Mesenchymal stem cell (in vitro differentiated cells and primary cell): Measurements from ENCODE around the gene LIPN. TPM values are rescaled to one million over a fixed set of nuclear protein-coding genes. Genes with fewer than 3 reads are reported as not detected.

Experiments
- DNase-seq: peaks from one replicate; pipeline ENCODE4 v3.0.0-alpha.2; 2013
- H2AFZ ChIP-seq: one replicate; pipeline ENCODE4 v1.6.1; 2013; ENCODE audit warnings: low read depth, mild to moderate bottlenecking, control low read depth, inconsistent platforms, low read length, moderate library complexity
- H2AK5ac ChIP-seq: 2 replicates; pipeline ENCODE4 v1.6.1; 2013; ENCODE audit warnings: low read length, moderate library complexity, mild to moderate bottlenecking, inconsistent platforms; ENCODE audit not compliant: severe bottlenecking
- H2BK120ac ChIP-seq: one replicate; pipeline ENCODE4 v1.6.1; 2013; ENCODE audit warnings: low read depth, mild to moderate bottlenecking, inconsistent platforms, low read length, moderate library complexity
- H2BK12ac ChIP-seq, 2 experiments: one replicate each; pipeline ENCODE4 v1.6.1; 2013; ENCODE audit warnings: inconsistent platforms in 2 of 2, low read length in 2 of 2, mild to moderate bottlenecking in 2 of 2, moderate library complexity in 2 of 2, control low read depth in 1 of 2
- H2BK15ac ChIP-seq: one replicate; pipeline ENCODE4 v1.6.1; 2013; ENCODE audit warnings: mild to moderate bottlenecking, low read depth, inconsistent platforms; ENCODE audit not compliant: poor library complexity, severe bottlenecking
- H2BK5ac ChIP-seq: 2 replicates; pipeline ENCODE4 v1.6.1; 2013; ENCODE audit warnings: low read depth, mild to moderate bottlenecking, low read length, control low read depth, inconsistent platforms; ENCODE audit not compliant: poor library complexity, severe bottlenecking
- H3K14ac ChIP-seq, 2 experiments: one replicate each; pipeline ENCODE4 v1.6.1; 2013; ENCODE audit warnings: inconsistent platforms in 2 of 2, low read length in 2 of 2, control low read depth in 1 of 2, mild to moderate bottlenecking in 1 of 2, moderate library complexity in 1 of 2
- H3K18ac ChIP-seq, 2 experiments: one replicate each; pipeline ENCODE4 v1.6.1; 2013; ENCODE audit warnings: inconsistent platforms in 2 of 2, low read length in 2 of 2, control low read depth in 1 of 2, low read depth in 1 of 2, mild to moderate bottlenecking in 1 of 2
- H3K23ac ChIP-seq, 2 experiments: one replicate each; pipeline ENCODE4 v1.6.1; 2013; ENCODE audit warnings: inconsistent platforms in 2 of 2, low read length in 2 of 2, mild to moderate bottlenecking in 2 of 2, moderate library complexity in 2 of 2, control low read depth in 1 of 2
- H3K27ac ChIP-seq: 2 replicates; pipeline ENCODE4 v1.5.1; 2013; ENCODE audit warnings: mild to moderate bottlenecking, moderate library complexity, low read length, control low read depth, inconsistent platforms; ENCODE audit not compliant: poor library complexity, severe bottlenecking
- H3K27me3 ChIP-seq, 2 experiments: 2 replicates each; pipeline versions ENCODE4 v1.6.1 to v1.7.0; 2013; ENCODE audit warnings: low read length in 2 of 2, mild to moderate bottlenecking in 2 of 2, moderate library complexity in 2 of 2, control low read depth in 1 of 2, inconsistent platforms in 1 of 2; ENCODE audit not compliant: control insufficient read depth in 1 of 2, insufficient read depth in 1 of 2
- H3K36me3 ChIP-seq, 2 experiments: 2 replicates each; pipeline versions ENCODE4 v1.6.1 to v1.7.0; 2013; ENCODE audit warnings: low read length in 2 of 2, control low read depth in 1 of 2, inconsistent platforms in 1 of 2, low read depth in 1 of 2, mild to moderate bottlenecking in 1 of 2; ENCODE audit not compliant: insufficient read depth in 2 of 2, control insufficient read depth in 1 of 2
- H3K4ac ChIP-seq, 2 experiments: one replicate each; pipeline ENCODE4 v1.6.1; 2013; ENCODE audit warnings: inconsistent platforms in 2 of 2, low read length in 2 of 2, mild to moderate bottlenecking in 2 of 2, moderate library complexity in 2 of 2, control low read depth in 1 of 2, low read depth in 1 of 2
- H3K4me1 ChIP-seq: 2 replicates; pipeline ENCODE4 v1.6.1; 2013; ENCODE audit warnings: low read depth, low read length, control low read depth; ENCODE audit not compliant: control insufficient read depth, insufficient read depth
- H3K4me2 ChIP-seq: 2 replicates; pipeline ENCODE4 v1.6.1; 2013; ENCODE audit warnings: low read length, mild to moderate bottlenecking, inconsistent platforms; ENCODE audit not compliant: poor library complexity, severe bottlenecking
- H3K4me3 ChIP-seq, 2 experiments: 2 replicates each; pipeline versions ENCODE4 v1.5.1 to v1.7.0; 2013; ENCODE audit warnings: low read length in 2 of 2, mild to moderate bottlenecking in 2 of 2, control low read depth in 1 of 2, low read depth in 1 of 2; ENCODE audit not compliant: insufficient read depth in 1 of 2
- H3K79me1 ChIP-seq: replicated peaks from 2 replicates; pipeline ENCODE4 v1.6.1; 2013; ENCODE audit warnings: mild to moderate bottlenecking, control low read depth, low read length, inconsistent platforms; ENCODE audit not compliant: poor library complexity, severe bottlenecking
- H3K9ac ChIP-seq: 2 replicates; pipeline ENCODE4 v1.7.0; 2013; ENCODE audit warnings: mild to moderate bottlenecking, low read length, moderate library complexity
- H3K9me3 ChIP-seq: 2 replicates; pipeline ENCODE4 v1.7.0; 2013; ENCODE audit warnings: mild to moderate bottlenecking, low read length; ENCODE audit not compliant: control insufficient read depth
- H4K8ac ChIP-seq: one replicate; pipeline ENCODE4 v1.6.1; 2013; ENCODE audit warnings: inconsistent platforms, mild to moderate bottlenecking, low read length, moderate library complexity
- H4K91ac ChIP-seq: one replicate; pipeline ENCODE4 v1.6.1; 2013; ENCODE audit warnings: mild to moderate bottlenecking, low read length, inconsistent platforms
- WGBS: methylation state at CpG from one replicate; pipeline ENCODE4 v1.1.7; 2013; ENCODE audit warnings: mixed read lengths; 5-methylcytosine and 5-hydroxymethylcytosine counted together
- polyA plus RNA-seq, 2 experiments: library from polyadenylated mRNA; stranded (reverse); fragments of 200-250 nt; gene quantifications; one replicate each; pipeline ENCODE4 v1.2.3, GENCODE V29; 2013

Gene LIPN
- polyA plus RNA-seq (2013, experiment 1 of 2), result not detected
- polyA plus RNA-seq (2013, experiment 2 of 2), result not detected

GRCh38 chr10:88759366-88760101 is at the start of gene LIPN:
TSS of gene LIPN (plus strand) at chr10:88760020. CDS start at chr10:88761406, 1,386 bp downstream.
- Histone ChIP-seq H2BK5ac (no peak within 1 kb of the TSS), H3K4me1 (no peaks in the 10 kb centered on the region), H3K14ac (no peak within 1 kb of the TSS), H3K36me3 (no peaks in the 10 kb centered on the region), H3K23ac (no peak within 1 kb of the TSS), H3K9ac (no peak within 1 kb of the TSS), H3K9me3 (no peaks in the 10 kb centered on the region), H4K8ac (no peak within 1 kb of the TSS), H3K4ac (no peak within 1 kb of the TSS), H2AK5ac (no peak within 1 kb of the TSS), H3K79me1 (no peaks in the 10 kb centered on the region), H3K18ac (no peak within 1 kb of the TSS), H2AFZ (no peak within 1 kb of the TSS), H2BK12ac (no peak within 1 kb of the TSS), H3K4me2 (no peak within 1 kb of the TSS), H3K27me3 (no peaks in the 10 kb centered on the region), H3K4me3 (no peak within 1 kb of the TSS), H2BK120ac (no peak within 1 kb of the TSS), H2BK15ac (no peak within 1 kb of the TSS), H4K91ac (no peak within 1 kb of the TSS), H3K27ac (no peak within 1 kb of the TSS)
- 87% methylated on average over 7 of the region's 7 CpGs for WGBS
- no peak for DNase-seq

GRCh38 chr10:88715517-88715916 is 44.3 kb upstream of the LIPN start:
- Histone ChIP-seq H3K4me2 (no peak overlapping the region), H3K9ac (no peak overlapping the region)
- no CpG with 5 or more reads among the region's 1 CpG for WGBS

GRCh38 chr10:88721392-88721791 is 38.4 kb upstream of the LIPN start:
- Histone ChIP-seq H3K4me3 (no peak overlapping the region), H2AFZ (no peak overlapping the region), H3K23ac (no peak overlapping the region), H3K4ac (no peak overlapping the region), H2BK5ac (no peak overlapping the region), H3K14ac (no peak overlapping the region), H3K36me3 (no peaks in the 10 kb centered on the region), H2BK15ac (no peak overlapping the region), H2AK5ac (no peak overlapping the region), H3K18ac (no peak overlapping the region), H3K9me3 (no peaks in the 10 kb centered on the region), H3K27ac (no peak overlapping the region), H4K8ac (no peak overlapping the region), H3K4me2 (no peak overlapping the region), H2BK120ac (no peak overlapping the region), H2BK12ac (no peak overlapping the region), H3K4me1 (no peaks in the 10 kb centered on the region), H4K91ac (no peak overlapping the region), H3K79me1 (no peaks in the 10 kb centered on the region), H3K9ac (no peak overlapping the region), H3K27me3 (no peaks in the 10 kb centered on the region)
- 75% methylated on average over 3 of the region's 4 CpGs for WGBS
- DNase-seq, result no peak

More at GRCh38 chr10:88715517-88715916, 44.3 kb upstream of the LIPN start:
- H2BK120ac ChIP-seq, result no peak overlapping the region
- no peaks in the 10 kb centered on the region for H3K79me1 ChIP-seq
- no peaks in the 10 kb centered on the region for H3K4me1 ChIP-seq
- no peak overlapping the region for H2AK5ac ChIP-seq
- H3K4me3 ChIP-seq, result no peak overlapping the region
- no peak overlapping the region for H3K27ac ChIP-seq
- H3K36me3 ChIP-seq, result no peaks in the 10 kb centered on the region
- no peak for DNase-seq
- H3K14ac ChIP-seq, result no peak overlapping the region
- no peak overlapping the region for H4K8ac ChIP-seq
- H3K23ac ChIP-seq, result no peak overlapping the region
- no peaks in the 10 kb centered on the region for H3K9me3 ChIP-seq
- no peak overlapping the region for H3K18ac ChIP-seq
- no peak overlapping the region for H2AFZ ChIP-seq
- no peak overlapping the region for H4K91ac ChIP-seq
- no peak overlapping the region for H3K4ac ChIP-seq
- no peaks in the 10 kb centered on the region for H3K27me3 ChIP-seq
- no peak overlapping the region for H2BK5ac ChIP-seq
- no peak overlapping the region for H2BK12ac ChIP-seq
- no peak overlapping the region for H2BK15ac ChIP-seq

- H3K27ac ChIP-seq, result no peak overlapping the region
- no peak overlapping the region for H2BK120ac ChIP-seq
- H2BK5ac ChIP-seq, result no peak overlapping the region
- H3K18ac ChIP-seq, result no peak overlapping the region
- H3K4me3 ChIP-seq, result no peak overlapping the region
- no peak overlapping the region for H2BK15ac ChIP-seq
- H2AFZ ChIP-seq, result no peak overlapping the region
- no peak for DNase-seq
- H3K4ac ChIP-seq, result no peak overlapping the region
- no peak overlapping the region for H3K9ac ChIP-seq
- H3K9me3 ChIP-seq, result no peaks in the 10 kb centered on the region
- no peak overlapping the region for H2AK5ac ChIP-seq
- H3K23ac ChIP-seq, result no peak overlapping the region
- no peak overlapping the region for H4K8ac ChIP-seq
- no peak overlapping the region for H4K91ac ChIP-seq
- H3K4me1 ChIP-seq, result peaks cover 2% of the 10 kb centered on the region
- no peaks in the 10 kb centered on the region for H3K79me1 ChIP-seq
- peaks cover 0 to 13% of the 10 kb centered on the region in 2 experiments for H3K27me3 ChIP-seq
- H3K36me3 ChIP-seq, result no peaks in the 10 kb centered on the region
- no peak overlapping the region for H3K4me2 ChIP-seq
- no peak overlapping the region for H2BK12ac ChIP-seq
- 10% methylated on average over 1 of the region's 1 CpG for WGBS
- no peak overlapping the region for H3K14ac ChIP-seq
These were observed 34.0 kb upstream of the LIPN start for GRCh38 chr10:88725798-88726197.
